Activated B cell treated with CpG ODN at 0.5 μM for 24 hours (primary cell): ENCODE data around the gene ZKSCAN3. TPM values are rescaled to one million over a fixed set of nuclear protein-coding genes. Genes with fewer than 3 reads are reported as not detected.
A peak's percentile ranks its signal among the peaks of the same experiment; 100 is the strongest.

Source experiments
- ATAC-seq: fragments of 200-7000 bp; cut with Tn5 transposase; one replicate; pipeline ENCODE4 v1.10.0; 2021; ENCODE audit warnings: low read depth, mild to moderate bottlenecking, moderate library complexity
- CTCF ChIA-PET: fragments of 350-600 bp; sonication (Branson Sonifier 250); formaldehyde crosslinking; loops from one replicate; lab custom pipeline; 2021; ENCODE audit warnings: antibody characterized with exemption; lab: Charles Lee
- POLR2A ChIA-PET: fragments of 350-600 bp; sonication (Branson Sonifier 250); formaldehyde crosslinking; loops from one replicate; lab custom pipeline; 2021; ENCODE audit warnings: antibody characterized with exemption; lab: Charles Lee
- DNase-seq: peaks from one replicate; pipeline ENCODE4 v3.0.0; 2022
- H3K27ac Mint-ChIP-seq: one replicate; pipeline ENCODE4 v1.8.0; 2020; ENCODE audit warnings: mixed read lengths
- H3K27me3 Mint-ChIP-seq: one replicate; pipeline ENCODE4 v1.8.0; 2021; ENCODE audit warnings: mixed read lengths
- H3K36me3 Mint-ChIP-seq: one replicate; pipeline ENCODE4 v1.8.0; 2021; ENCODE audit warnings: low read depth, mixed read lengths
- H3K4me1 Mint-ChIP-seq: one replicate; pipeline ENCODE4 v1.8.0; 2021; ENCODE audit warnings: mixed read lengths
- H3K4me3 Mint-ChIP-seq: one replicate; pipeline ENCODE4 v1.8.0; 2020; ENCODE audit warnings: mild to moderate bottlenecking, mixed read lengths
- H3K9me3 Mint-ChIP-seq: one replicate; pipeline ENCODE4 v1.8.0; 2020; ENCODE audit warnings: mixed read lengths
- intact Hi-C: fragments of 100-400 bp; cut with micrococcal nuclease; formaldehyde crosslinking; loops from one replicate; pipeline ENCODE4 v1.15.1; 2024
- total RNA-seq: library from RNA; stranded (reverse); gene quantifications from 2 replicates; pipeline ENCODE4 v1.2.3, GENCODE V29; 2022
- TF ChIP-seq, protein P1 (sequence below): fragments of 200-600 bp; IDR thresholded peaks from one replicate; pipeline ENCODE4 v1.8.0; 2022; ENCODE audit warnings: antibody characterized with exemption, mild to moderate bottlenecking

Gene ZKSCAN3
- total RNA-seq, 1 donor from 2014 or later = 6.3 TPM

DNA sequence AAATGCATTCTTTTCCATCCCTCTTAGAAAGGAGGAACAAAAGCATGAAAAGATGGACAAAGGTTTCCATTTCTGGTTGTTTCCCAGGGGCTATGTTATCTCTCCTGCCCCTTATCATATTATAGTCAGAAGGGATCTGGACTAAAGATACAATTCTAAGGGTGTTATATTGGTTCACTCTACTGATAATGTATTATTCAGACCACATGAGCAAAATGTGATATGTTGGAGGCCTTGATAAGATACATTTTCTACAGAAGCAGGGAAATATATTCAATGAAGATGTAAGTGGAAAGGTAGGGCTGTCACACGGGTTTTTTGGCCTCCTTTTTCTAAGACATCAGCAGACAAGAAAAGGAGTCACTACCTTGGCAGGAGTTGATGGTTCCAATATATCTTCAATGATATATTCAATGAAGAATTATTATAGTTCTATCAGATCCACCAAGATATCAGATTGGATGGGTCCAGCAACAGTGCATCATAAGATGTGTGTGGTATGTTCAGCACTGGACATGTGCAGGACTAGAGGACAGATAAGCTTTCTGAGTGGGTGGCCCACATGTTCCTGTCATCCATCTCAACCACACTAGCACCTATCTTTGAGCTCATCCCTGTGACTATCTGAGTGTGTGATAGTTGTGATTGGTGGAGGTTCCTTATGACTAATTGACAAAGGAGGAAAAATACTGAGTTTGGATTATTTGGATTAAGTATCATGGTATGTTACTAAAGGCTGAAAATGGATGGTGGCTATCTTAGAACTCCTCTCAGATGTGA is 5.7 kb upstream of the ZKSCAN3 start:
- ChIA-PET POLR2A (interaction anchor here (0.7 to 0.8 kb wide), 2 partner anchors 203 to 207 kb away, joined by 3 read pairs; no protein-coding TSS in a partner anchor), CTCF (no interaction called here)
- TF ChIP-seq, protein P1, sequence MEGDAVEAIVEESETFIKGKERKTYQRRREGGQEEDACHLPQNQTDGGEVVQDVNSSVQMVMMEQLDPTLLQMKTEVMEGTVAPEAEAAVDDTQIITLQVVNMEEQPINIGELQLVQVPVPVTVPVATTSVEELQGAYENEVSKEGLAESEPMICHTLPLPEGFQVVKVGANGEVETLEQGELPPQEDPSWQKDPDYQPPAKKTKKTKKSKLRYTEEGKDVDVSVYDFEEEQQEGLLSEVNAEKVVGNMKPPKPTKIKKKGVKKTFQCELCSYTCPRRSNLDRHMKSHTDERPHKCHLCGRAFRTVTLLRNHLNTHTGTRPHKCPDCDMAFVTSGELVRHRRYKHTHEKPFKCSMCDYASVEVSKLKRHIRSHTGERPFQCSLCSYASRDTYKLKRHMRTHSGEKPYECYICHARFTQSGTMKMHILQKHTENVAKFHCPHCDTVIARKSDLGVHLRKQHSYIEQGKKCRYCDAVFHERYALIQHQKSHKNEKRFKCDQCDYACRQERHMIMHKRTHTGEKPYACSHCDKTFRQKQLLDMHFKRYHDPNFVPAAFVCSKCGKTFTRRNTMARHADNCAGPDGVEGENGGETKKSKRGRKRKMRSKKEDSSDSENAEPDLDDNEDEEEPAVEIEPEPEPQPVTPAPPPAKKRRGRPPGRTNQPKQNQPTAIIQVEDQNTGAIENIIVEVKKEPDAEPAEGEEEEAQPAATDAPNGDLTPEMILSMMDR = no peak
- H3K4me3 Mint-ChIP-seq = no peak overlapping the region
- peaks cover 10% of the 10 kb centered on the region for H3K27me3 Mint-ChIP-seq
- no peak overlapping the region for H3K27ac Mint-ChIP-seq
- peaks cover 9% of the 10 kb centered on the region for H3K9me3 Mint-ChIP-seq
- no peak for ATAC-seq
- H3K36me3 Mint-ChIP-seq = no peaks in the 10 kb centered on the region
- intact Hi-C loops = no loop called here
- no peaks in the 10 kb centered on the region for H3K4me1 Mint-ChIP-seq
- no peak for DNase-seq

DNA sequence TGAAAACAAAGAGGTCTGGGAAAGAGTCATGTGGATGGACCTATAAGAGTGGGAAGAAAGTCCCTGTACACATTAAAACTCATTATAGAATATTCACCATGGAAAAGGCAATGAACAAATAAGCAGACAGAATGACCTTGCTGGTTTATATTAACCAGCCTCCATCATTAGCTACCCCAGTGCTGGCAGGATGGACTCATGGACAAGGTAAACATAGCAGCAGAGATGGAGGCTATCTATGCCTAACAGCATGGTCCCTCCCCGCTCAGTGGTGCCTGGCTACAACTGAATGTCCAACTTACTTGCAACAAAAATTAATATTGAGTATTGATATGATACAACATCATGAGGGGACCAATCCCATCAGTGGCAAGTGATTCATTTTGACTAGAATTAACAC is 4.5 kb upstream of the ZKSCAN3 start:
- ChIA-PET POLR2A (interaction anchor here (0.8 to 2.1 kb wide), 2 partner anchors 9 to 208 kb away, joined by 3 to 10 read pairs; partner anchors contain the start of gene ZSCAN31), CTCF (no interaction called here)
- DNase-seq (no peak), ATAC-seq (no peak)
- peaks cover 9% of the 10 kb centered on the region for H3K4me1 Mint-ChIP-seq
- H3K27me3 Mint-ChIP-seq = peaks cover 10% of the 10 kb centered on the region
- no peak overlapping the region for H3K4me3 Mint-ChIP-seq
- intact Hi-C loops = no loop called here
- TF ChIP-seq, protein P1 = no peak
- H3K36me3 Mint-ChIP-seq = peaks cover 8% of the 10 kb centered on the region
- no peak overlapping the region for H3K27ac Mint-ChIP-seq
- peaks cover 7% of the 10 kb centered on the region for H3K9me3 Mint-ChIP-seq

DNA sequence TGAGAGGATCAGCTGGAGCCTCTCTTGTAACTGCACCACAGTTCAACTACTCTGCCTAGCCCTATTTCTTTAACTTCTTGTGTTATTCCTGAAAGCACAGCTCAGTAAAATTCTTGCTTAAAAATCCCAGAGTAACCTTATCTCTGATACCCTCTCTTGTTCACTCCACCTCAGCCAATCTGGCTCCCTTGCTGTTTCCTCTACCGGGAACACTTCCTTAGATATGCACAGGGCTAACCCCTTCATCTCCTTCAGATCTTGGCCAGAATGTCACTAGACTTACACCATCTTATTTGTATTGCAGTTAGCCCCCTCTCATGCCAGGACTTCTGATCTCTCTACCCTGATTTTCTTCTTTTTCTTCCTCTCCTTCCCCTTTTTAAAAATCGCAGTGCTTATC is 2.6 kb upstream of the ZKSCAN3 start:
- Mint-ChIP-seq H3K27ac (no peak overlapping the region), H3K36me3 (peaks cover 8% of the 10 kb centered on the region), H3K4me1 (peaks cover 26% of the 10 kb centered on the region), H3K9me3 (no peaks in the 10 kb centered on the region), H3K4me3 (no peak overlapping the region), H3K27me3 (peaks cover 10% of the 10 kb centered on the region)
- no peak for ATAC-seq
- POLR2A ChIA-PET = interaction anchor here (2.1 kb wide), 1 partner anchor 11 kb away, joined by 10 read pairs; the partner anchor contains the start of gene ZSCAN31
- no peak for DNase-seq
- intact Hi-C loops = no loop called here
- CTCF ChIA-PET = interaction anchor here (0.9 to 1.1 kb wide), 3 partner anchors 9 to 36 kb away, joined by 3 to 4 read pairs (median 3); no protein-coding TSS in a partner anchor
- TF ChIP-seq, protein P1 = no peak

DNA sequence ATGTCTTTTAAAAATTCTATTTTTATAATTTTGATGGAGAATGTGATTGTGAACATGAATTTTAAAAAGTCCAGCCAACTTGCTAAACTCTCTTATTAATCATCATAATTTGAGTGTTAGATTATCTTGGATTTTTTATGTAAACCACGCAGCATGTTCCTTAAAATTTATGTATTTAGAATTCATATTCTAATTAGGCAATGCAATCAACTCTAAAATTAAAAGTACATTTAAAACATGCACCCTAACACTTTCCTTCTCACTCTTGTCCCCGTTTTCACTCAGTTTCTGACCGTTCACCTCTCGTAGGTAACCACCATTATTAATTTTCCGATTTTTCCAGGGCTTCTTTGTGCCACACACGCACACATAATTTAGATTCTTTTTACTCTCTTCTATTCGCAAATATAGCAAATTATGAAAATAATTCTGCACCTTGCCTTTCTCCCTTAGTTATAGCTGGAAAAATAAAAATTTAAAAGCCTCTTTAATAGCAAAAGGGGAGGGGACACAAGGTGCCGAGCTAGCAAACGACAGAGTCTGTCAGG is 329 bp upstream of the ZKSCAN3 start:
- POLR2A ChIA-PET = interaction anchor here (0.6 to 2.1 kb wide), 11 partner anchors 8 to 456 kb away, joined by 3 to 19 read pairs (median 4); partner anchors contain the start of genes PGBD1, ZKSCAN8 and ZSCAN26
- Mint-ChIP-seq H3K27ac (peak overlapping the region; percentile 94), H3K27me3 (peaks cover 7% of the 10 kb centered on the region), H3K4me3 (peak overlapping the region; percentile 96), H3K9me3 (no peaks in the 10 kb centered on the region), H3K36me3 (peaks cover 13% of the 10 kb centered on the region), H3K4me1 (peaks cover 28% of the 10 kb centered on the region)
- CTCF ChIA-PET = interaction anchor here (0.9 to 1.7 kb wide), 5 partner anchors 14 to 224 kb away, joined by 3 to 7 read pairs (median 3); partner anchors contain the start of genes ZSCAN23 and ZSCAN26
- DNase-seq = no peak
- TF ChIP-seq, protein P1 = no peak
- peak; percentile 8 for ATAC-seq
- intact Hi-C loops = loop anchor here (1.0 kb wide), 3 partner anchors 14 to 82 kb away; partner anchors contain the start of gene ZSCAN26
